Activated naive CD4-positive, alpha-beta T cell treated with anti-CD3 and anti-CD28 coated beads, Interleukin-2, amount 50 U/mL, for 72 hours (primary cell): ENCODE measurements around the gene FALEC. TPM values are rescaled to one million over a fixed set of nuclear protein-coding genes. Genes with fewer than 3 reads are reported as not detected.
A peak's percentile ranks its signal among the peaks of the same experiment; 100 is the strongest.

Source experiments
- ATAC-seq, 2 donors: fragments of 150-1000 bp; cut with Tn5 transposase; 2 replicates each; pipeline ENCODE4 v1.10.0; 2021; ENCODE audit warnings: mild to moderate bottlenecking in 2 of 2, moderate library complexity in 2 of 2
- DNase-seq, 2 donors: peaks; one replicate each; pipeline ENCODE4 v3.0.0; 2021 to 2022; ENCODE audit warnings: low spot score in 2 of 2
- H3K27ac Mint-ChIP-seq, 2 donors: one replicate each; pipeline ENCODE4 v1.8.0; 2022; ENCODE audit warnings: mild to moderate bottlenecking in 2 of 2, mixed read lengths in 2 of 2
- H3K36me3 Mint-ChIP-seq, 2 donors: one replicate each; pipeline ENCODE4 v1.8.0; 2022; ENCODE audit warnings: mixed read lengths in 2 of 2
- H3K9me3 Mint-ChIP-seq, 2 donors: one replicate each; pipeline ENCODE4 v1.8.0; 2022; ENCODE audit warnings: mixed read lengths in 2 of 2
- total RNA-seq, 2 donors: library from RNA; stranded (reverse); gene quantifications; one replicate each; pipeline ENCODE4 v1.2.3, GENCODE V29; 2022

Gene FALEC
- total RNA-seq, 2 donors from 2014 or later: 0.66 to 0.89 TPM

DNA sequence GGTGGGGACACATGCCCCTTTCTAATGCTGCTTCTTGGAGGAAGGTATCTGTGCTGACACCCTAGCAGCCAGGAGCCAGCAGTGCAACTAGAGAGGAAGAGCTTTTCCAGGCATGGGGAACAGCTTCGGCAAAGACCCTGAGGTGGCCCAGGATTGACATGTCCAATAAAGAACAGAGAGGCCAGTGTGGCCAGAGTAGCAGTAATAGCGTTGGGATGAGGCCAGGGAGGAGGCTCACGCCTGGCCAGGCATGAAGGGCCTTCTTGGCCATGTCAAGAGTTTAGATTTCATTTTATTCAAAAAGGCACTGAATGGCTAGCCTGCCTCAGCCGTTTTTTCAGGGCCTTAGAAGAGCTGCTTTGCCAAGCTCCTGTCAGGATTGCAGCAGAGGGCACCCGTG lies 17.3 kb downstream of the FALEC start:
- DNase-seq: no peak
- no peaks in the 10 kb centered on the region for H3K36me3 Mint-ChIP-seq
- no peaks in the 10 kb centered on the region for H3K9me3 Mint-ChIP-seq
- ATAC-seq: peak in 1 of 2 donors; percentile 7
- H3K27ac Mint-ChIP-seq: no peak overlapping the region

DNA sequence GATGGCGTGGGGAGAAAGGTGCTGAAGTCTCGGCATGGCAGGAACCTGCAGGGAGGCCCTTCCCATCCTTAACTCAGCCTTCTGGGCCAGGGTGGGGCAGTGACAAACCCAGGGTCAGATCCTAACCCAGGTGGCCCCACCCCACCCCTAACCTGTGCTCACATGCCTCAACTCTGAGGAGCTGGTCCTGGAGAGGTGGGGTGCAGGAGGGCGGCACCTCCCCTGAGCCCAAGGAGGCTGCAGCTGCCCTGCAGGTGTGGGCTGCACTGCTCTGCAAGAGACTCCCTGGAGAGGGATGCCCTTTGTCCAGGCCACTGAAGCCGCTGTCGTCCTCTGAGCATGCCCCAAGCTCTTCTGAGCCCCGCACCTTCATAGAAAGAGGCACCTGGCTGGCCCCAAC lies 18.4 kb downstream of the FALEC start:
- no peak for ATAC-seq
- Mint-ChIP-seq H3K27ac (no peak overlapping the region), H3K9me3 (no peaks in the 10 kb centered on the region), H3K36me3 (no peaks in the 10 kb centered on the region)
- no peak for DNase-seq

DNA sequence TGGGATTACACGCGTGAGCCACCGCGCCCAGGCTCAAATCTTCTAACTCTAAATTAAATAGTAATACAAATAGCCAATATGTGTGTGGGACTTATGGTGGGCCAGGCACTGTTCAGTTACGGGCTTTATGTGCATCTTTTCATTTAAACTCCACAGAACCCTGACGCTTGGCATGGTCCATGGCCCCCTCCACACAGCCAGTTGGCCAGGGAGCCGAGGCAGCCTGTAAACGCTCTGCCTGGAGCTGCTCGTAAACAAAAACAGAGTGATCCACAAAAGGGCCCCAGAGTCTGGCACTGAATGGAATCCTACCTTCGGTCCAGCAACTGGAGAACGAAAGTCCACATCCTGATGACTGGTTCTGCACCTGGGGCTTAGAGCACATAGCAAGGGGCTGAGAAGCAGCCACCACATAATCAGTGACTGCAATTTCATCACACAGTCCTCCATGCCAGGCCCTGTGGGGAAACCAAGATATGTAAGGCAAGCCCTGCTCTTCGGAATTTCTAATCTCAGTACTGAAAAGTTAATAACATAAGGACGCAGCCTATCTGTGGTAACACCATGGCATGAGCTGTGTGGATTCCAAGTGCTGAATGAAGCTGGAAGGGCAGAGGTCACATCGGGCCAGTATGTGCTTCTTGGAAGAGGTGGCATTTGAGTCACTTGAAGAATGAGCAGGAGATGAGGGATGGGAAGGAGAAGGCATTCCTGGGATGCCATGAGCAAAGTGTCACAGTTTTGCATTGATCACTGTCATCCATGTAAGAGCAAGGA lies 20.1 kb downstream of the FALEC start:
- H3K9me3 Mint-ChIP-seq: no peaks in the 10 kb centered on the region
- H3K27ac Mint-ChIP-seq: peak overlapping the region in 1 of 2 donors; percentile 1
- DNase-seq (no peak), ATAC-seq (no peak)
- no peaks in the 10 kb centered on the region for H3K36me3 Mint-ChIP-seq

DNA sequence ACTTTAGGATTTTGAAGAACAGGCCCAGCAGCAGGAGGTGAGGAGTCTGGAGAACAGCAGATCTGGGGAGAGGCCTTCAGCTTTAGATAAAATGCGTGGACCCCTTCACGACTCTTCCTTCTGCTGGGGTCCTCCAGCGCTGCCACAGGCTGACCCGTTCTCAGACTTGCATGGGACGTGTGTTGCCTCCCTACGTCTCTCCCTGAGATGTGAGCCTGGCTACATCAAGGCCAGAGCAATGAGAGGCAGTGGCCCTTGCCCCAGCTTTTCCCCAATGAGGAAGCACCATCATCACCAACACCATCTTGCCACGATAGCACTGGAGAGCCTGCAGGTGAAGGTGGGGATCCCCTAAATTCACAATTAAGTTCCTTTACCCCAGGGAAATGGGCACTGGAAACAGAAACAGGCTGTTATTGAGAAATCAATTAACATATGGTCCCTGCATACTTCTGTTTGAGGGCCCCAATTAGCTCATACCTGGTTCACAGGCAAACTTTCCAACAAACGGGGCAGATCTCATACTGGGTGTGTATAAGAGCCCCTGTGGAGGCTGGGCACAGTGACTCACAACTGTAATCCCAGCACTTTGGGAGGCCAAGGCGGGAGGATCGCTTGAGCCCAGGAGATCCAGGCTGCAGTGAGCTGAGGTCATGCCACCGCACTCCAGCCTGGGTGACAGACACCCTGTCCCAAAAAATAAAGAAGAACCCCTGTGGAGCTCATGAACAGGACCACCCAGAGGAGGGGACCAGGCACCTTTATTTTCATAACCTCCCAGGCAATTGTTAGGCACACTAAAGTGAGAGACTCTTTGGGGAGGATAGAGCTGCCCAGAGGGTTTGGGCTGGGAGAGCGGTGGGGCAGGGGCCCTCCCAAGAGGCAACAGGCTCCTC lies 21.5 kb downstream of the FALEC start:
- DNase-seq (no peak), ATAC-seq (no peak)
- Mint-ChIP-seq H3K36me3 (no peaks in the 10 kb centered on the region), H3K27ac (peak overlapping the region in 1 of 2 donors; percentile 74), H3K9me3 (no peaks in the 10 kb centered on the region)

DNA sequence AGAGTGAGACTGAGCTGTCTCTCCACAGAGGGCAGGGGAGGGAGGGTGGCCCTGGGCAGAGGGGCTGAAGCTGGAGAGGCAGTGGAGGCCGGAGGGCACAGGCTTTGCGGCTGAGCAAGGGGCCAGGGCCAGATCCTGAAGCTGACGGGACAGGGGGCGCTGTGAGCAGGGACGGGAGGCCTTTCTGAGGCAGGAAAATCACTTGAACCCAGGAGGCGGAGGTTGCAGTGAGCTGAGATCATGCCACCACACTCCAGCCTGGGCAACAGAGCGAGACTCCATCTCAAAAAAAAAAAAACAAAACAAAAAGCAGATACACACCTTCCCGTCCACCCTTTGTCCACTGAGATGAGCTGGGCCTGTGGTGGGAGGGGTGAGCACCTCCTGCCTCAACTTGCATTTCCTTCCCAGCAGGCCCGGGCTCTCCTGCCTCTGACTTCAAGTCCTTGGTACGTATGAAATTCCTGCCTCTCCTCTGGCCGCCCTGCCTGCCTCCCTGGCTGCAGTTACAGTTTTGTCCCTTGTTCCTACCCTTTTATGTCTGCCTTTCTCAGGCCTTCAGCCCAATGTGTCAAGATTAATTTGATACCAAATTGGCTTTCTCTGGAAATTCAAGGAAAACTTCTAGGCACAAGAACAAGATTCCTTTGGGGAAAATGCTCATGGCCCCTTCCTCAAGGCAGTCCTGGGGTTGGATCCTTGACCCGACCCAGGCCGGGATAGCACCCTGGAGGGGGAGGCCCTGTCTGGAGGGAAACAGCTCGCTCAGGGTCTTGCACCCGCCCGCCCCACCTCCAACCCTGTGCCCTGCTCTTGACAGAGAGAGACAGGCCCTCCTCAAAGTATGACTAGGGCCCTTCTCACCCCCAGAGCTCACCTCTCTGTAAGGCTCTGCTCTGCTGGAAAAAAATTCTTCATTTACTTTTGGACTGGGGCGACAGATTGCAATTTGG lies 22.5 kb downstream of the FALEC start:
- ATAC-seq (no peak), DNase-seq (no peak)
- H3K36me3 Mint-ChIP-seq: no peaks in the 10 kb centered on the region
- no peaks in the 10 kb centered on the region for H3K9me3 Mint-ChIP-seq
- H3K27ac Mint-ChIP-seq: no peak overlapping the region

DNA sequence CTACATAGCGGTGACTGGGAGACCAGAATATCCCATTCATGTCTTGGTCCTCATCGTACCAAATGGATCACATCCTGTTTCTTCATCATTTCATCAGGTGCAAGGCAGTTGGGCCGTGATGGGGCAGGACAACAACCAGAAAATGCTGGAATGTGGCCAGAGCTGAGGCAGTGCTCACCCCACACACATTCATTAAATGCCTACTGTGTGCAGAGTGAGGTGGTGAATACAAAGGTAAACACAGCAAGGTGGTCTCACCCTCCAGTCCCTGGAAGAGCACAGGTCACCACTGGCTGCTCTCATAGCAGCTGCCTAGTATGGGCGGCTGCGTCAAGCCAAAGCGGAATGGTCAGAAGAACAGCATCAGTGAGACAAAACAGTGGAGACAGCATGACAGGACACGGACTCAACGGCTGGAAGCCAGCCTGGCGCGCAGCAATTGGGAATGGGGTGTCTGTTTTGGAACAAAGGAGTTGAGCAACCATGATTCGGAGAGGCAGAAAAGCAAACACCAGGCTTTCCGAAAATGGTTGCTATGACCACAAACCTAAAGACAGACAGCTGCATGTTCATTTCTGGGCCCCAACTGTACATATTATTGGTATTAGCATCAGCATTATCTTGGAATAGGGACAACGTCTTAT lies 28.1 kb downstream of the FALEC start:
- ATAC-seq (no peak), DNase-seq (no peak)
- H3K36me3 Mint-ChIP-seq: no peaks in the 10 kb centered on the region
- H3K9me3 Mint-ChIP-seq: no peaks in the 10 kb centered on the region
- H3K27ac Mint-ChIP-seq: no peak overlapping the region

DNA sequence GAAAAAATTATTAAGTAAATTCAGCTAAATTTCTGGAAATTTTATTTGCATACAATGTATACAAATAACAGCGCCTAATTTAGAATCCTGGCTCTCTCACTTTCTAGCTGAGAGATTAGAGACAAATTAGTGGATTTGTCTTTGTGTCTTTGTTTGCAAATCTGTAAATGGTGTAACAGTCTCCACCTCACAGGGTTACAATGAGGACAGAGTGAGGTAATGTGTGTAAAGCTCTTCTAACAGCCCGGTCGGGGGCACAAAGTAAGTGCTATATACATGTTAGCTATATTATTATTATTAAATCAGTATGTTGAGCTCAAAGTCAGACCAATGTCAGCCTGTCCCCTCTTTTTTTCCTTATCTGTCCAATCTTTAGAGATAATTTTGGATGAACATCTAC lies 28.7 kb downstream of the FALEC start:
- Mint-ChIP-seq H3K36me3 (no peaks in the 10 kb centered on the region), H3K27ac (no peak overlapping the region), H3K9me3 (no peaks in the 10 kb centered on the region)
- DNase-seq: no peak
- no peak for ATAC-seq

DNA sequence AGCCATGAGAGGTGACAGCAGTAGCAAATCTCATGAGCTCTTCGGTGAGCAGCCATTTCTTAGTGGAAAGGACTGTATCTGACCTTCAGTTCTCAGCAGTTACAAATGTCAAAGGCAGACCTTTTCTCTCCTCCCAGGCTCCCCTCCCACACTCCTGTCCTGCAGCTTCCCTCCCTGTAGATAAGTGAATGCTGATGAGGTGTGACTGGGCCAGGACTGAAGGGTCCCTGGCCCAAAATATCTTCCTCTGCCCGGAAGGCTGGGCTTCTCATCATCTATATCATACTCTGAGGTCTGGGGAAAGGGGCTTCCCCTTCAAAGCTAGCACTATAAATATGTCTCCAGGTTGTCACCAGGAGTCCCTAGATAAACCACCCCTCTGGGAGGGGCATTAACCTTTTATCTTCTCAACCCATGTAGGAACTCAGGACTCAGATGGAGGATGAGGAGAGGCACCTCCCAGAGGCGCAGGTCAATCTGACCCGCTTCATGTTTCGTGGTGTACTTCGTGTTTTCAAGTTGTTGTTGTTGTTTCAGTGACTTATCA lies 30.0 kb downstream of the FALEC start:
- H3K36me3 Mint-ChIP-seq: no peaks in the 10 kb centered on the region
- no peak overlapping the region for H3K27ac Mint-ChIP-seq
- DNase-seq (no peak), ATAC-seq (no peak)
- H3K9me3 Mint-ChIP-seq: no peaks in the 10 kb centered on the region

DNA sequence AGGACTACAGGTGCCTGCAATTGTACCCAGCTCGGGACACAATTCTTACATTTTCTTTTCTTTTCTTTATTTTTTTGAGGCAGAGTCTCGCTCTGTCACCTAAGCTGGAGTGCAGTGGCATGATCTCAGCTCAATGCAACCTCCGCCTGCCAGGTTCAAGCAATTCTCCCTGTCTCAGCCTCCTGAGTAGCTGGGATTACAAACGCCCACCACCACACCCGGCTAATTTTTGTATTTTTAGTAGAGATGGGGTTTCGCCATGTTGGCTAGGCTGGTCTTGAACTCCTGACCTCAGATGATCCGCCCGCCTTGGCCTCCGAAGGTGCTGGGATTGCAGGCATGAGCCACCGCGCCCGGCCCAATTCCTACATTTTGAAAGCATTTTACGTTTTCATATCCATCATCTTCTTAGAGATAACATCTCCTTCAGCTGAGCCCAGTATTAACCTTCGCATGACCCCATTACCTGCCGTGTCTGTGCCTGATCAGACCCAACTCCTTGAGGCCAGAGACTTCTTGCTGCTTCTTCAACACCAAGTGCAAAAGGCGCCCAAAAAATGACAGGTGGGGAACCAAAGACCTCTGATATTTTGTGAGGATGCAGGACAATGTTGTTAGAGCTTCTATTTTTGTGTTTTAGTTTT lies 30.9 kb downstream of the FALEC start:
- ATAC-seq (no peak), DNase-seq (no peak)
- H3K27ac Mint-ChIP-seq: no peak overlapping the region
- no peaks in the 10 kb centered on the region for H3K9me3 Mint-ChIP-seq
- no peaks in the 10 kb centered on the region for H3K36me3 Mint-ChIP-seq

DNA sequence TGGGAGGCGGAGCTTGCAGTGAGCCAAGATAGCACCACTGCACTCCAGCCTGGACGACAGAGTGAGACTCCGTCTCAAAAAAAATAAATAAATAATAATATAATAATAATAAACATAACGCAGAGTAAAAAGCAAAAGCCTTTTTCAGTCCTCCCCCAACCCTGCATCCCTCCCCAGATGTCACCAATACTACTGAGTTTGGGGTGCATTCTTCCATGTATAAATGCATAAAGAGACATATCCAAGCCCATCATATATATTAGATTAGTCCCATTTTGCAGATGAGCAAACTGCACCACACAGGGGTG lies 32.7 kb downstream of the FALEC start:
- Mint-ChIP-seq H3K9me3 (no peaks in the 10 kb centered on the region), H3K36me3 (no peaks in the 10 kb centered on the region), H3K27ac (no peak overlapping the region)
- DNase-seq (no peak), ATAC-seq (no peak)

DNA sequence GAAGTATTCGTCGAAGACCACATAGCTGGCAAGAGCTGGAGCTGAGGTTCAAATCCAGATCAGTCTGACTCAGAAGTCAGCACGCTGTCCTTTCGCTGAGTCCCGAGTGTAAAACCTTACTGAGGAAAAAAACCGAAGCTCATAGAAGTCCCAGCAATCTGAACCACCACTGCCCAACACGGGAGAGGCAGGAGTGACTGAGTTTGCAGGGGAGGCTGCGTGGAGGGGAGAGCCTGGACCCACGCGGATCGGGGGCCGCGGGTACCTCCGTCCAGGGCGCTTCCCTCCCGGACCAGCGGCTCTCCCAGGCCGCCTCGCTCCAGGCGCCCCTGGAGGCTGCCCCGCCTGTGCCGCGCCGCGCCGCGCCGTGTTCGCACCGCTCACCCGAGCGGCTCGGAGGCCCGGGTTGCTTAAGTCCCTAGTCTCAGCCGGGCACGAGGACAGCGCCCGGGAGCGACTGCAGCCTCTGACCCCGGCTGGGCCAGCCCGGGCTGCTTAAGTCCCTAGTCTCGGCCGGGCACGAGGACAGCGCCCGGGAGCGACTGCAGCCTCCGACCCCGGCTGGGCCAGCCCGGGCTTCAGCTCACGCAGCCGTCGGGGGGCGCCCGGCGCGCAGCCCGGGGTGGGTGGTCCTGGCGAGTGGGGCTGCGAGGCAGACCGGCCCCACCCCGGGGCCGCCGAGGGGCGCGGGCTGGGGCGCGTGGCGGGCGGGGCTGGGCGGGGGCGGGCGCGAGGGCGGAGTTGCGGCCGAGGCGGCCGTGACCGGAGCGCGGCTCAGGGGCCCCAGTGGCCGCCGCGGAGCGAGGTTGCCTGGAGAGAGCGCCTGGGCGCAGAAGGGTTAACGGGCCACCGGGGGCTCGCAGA lies 33.3 kb downstream of the FALEC start, which contains the start of gene ADAMTSL4:
ADAMTSL4 (plus strand) TSS at position 777 of the 864 bp plus-strand sequence. CDS start 2,881 bp downstream, outside the sequence.
- Mint-ChIP-seq H3K27ac (no peak within 1 kb of the TSS), H3K36me3 (no peaks in the 10 kb centered on the region), H3K9me3 (no peaks in the 10 kb centered on the region)
- peak; percentile 69 to 82 for ATAC-seq
- DNase-seq: peak in 1 of 2 donors; percentile 64

DNA sequence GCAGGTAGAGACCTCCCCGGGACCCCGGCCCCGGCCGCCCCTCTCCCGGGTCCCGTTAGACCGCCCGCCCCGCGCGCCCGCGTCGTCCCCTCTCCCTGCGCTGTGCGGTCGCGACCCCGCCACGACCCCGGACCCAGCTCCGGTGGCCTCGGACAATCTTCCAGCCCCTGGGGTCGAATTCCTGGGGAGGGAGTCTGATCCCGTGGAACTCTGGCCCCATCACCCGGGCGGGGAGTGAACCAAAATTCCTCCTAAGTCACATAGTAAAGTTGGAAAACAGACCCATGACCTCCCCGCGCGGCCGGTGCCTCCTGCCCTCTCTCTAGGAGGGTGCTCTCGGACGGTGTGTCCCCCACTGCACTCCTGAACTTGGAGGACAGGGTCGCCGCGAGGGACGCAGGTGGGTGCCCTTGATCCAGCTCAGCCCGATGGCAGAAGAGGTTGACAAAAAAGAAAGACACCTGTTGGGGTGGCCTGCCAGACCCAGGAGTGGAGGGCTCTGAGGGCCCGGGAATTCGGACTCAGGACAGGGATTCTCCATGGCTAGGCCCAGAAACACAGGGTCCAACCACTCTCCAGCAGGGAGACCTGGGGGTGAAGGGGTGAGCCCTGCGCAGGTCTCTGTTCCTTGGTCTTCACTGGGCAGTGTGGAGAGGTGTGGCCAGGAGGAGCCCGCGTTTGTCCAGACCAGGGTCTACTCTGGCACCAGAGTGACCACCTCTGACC lies 34.1 kb downstream of the FALEC start:
- no peaks in the 10 kb centered on the region for H3K9me3 Mint-ChIP-seq
- DNase-seq: no peak
- no peak overlapping the region for H3K27ac Mint-ChIP-seq
- ATAC-seq: no peak
- H3K36me3 Mint-ChIP-seq: no peaks in the 10 kb centered on the region

DNA sequence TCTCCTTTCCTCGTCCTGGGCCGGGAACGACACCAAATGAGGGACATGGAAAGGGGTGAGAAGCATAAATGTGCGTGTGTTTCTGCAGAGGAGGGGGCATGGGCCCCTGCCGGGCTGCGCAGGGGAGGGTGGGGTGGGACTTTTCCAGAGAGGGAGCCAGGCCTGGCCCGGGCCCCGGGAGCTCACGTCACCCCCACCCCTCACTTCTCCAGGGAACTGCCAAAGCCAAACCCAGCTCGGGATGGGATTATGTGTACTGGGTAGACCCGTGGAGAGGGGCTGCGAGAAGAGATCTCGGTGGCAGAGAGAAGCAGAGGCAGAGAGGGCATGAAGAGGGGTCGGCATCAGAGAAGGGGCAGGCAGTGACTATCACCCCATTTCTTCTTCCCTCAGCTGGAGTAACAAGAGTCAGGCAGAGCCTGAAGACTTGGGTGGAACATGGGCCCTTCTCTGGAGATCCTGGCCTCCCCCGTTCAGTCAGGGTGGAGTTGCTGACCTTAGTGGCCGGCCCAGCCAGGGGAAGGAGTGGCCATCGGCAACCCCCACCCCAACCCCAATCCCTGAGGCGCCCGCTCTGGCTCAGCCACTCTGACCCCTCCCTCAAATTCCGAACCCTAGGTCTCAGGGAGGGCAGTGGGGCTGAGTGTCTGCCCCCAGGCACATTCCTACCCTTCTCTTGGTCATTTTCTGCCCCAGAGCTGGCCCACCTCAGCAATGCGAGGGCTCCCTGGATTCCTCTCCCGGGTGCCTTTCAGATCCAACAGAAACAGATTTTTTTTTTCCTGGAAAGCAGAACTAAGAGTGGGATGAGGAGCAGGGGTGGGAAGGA lies 34.9 kb downstream of the FALEC start:
- DNase-seq: no peak
- no peaks in the 10 kb centered on the region for H3K36me3 Mint-ChIP-seq
- no peak for ATAC-seq
- H3K9me3 Mint-ChIP-seq: no peaks in the 10 kb centered on the region
- H3K27ac Mint-ChIP-seq: no peak overlapping the region
